Measurements from ENCODE around the gene PTGES3.

DNA sequence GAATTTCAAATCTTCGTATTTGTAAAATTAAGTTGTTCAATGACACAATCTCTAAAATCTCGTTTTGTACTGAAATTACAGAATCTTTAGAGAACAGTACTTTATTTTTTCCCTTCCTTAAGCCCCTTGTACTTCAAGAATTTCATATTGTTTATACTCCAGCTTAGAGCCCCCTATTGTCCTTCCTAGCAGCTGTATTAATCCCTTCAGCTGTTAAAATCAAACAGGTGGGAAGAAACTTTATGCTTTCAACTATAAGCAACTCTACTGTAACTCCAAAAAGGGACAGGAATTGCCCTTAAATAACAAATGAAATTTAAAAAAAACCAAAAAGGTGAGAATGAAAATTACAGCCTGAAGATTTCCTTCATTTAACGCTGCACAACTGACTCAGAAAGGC lies 35.3 kb upstream of the PTGES3 start:
- TF ChIP-seq HDAC2 (IDR thresholded peaks at IDR 0.05; ENCODE audit: borderline replicate concordance in 1 of 2, low read depth in 2 of 2, low read length in 2 of 2) (no peak), POLR2AphosphoS5 (IDR thresholded peaks at IDR 0.05; ENCODE audit: low read depth, low read length) (no peak), POLR2A (IDR thresholded peaks at IDR 0.05; ENCODE audit: control extremely low read depth in 1 of 2, low read depth in 2 of 2, low read length in 2 of 2) (no peak), JUN (IDR thresholded peaks at IDR 0.05; ENCODE audit: low read depth, low read length) (no peak), YY1 (IDR thresholded peaks at IDR 0.05; ENCODE audit: low read depth, low read length) (no peak), CEBPB (IDR thresholded peaks at IDR 0.05; ENCODE audit: low read depth, low read length) (no peak), CBX5 (IDR thresholded peaks at IDR 0.05; ENCODE audit: low read depth, low read length) (no peak)
- TF ChIP-seq, protein P1, sequence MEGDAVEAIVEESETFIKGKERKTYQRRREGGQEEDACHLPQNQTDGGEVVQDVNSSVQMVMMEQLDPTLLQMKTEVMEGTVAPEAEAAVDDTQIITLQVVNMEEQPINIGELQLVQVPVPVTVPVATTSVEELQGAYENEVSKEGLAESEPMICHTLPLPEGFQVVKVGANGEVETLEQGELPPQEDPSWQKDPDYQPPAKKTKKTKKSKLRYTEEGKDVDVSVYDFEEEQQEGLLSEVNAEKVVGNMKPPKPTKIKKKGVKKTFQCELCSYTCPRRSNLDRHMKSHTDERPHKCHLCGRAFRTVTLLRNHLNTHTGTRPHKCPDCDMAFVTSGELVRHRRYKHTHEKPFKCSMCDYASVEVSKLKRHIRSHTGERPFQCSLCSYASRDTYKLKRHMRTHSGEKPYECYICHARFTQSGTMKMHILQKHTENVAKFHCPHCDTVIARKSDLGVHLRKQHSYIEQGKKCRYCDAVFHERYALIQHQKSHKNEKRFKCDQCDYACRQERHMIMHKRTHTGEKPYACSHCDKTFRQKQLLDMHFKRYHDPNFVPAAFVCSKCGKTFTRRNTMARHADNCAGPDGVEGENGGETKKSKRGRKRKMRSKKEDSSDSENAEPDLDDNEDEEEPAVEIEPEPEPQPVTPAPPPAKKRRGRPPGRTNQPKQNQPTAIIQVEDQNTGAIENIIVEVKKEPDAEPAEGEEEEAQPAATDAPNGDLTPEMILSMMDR (IDR thresholded peaks at IDR 0.05; ENCODE audit: control extremely low read depth in 1 of 3, insufficient read depth in 1 of 3, low read depth in 1 of 3, low read length in 3 of 3), result no peak
- TF ChIP-seq, protein P2, sequence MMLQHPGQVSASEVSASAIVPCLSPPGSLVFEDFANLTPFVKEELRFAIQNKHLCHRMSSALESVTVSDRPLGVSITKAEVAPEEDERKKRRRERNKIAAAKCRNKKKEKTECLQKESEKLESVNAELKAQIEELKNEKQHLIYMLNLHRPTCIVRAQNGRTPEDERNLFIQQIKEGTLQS (IDR thresholded peaks at IDR 0.05; ENCODE audit: insufficient read depth, low read depth, low read length), result no peak
